Amniotic stem cell (primary cell): ENCODE results near the gene GOLGA7B.

Experiments
- DNase-seq: peaks from one replicate; lab custom pipeline; 2025; lab: John Stamatoyannopoulos, UW

Gene GOLGA7B

GRCh38 chr10:97895915-97896314 is 46.3 kb downstream of the GOLGA7B start:
- DNase-seq, result no peak

GRCh38 chr10:97896756-97897358 is 47.2 kb downstream of the GOLGA7B start:
- DNase-seq, result no peak

- no peak for DNase-seq
Observed at GRCh38 chr10:97898429-97898828, 48.8 kb downstream of the GOLGA7B start.

GRCh38 chr10:97901381-97901780 is 51.7 kb downstream of the GOLGA7B start:
- DNase-seq, result no peak

GRCh38 chr10:97903128-97904017 is 53.7 kb downstream of the GOLGA7B start:
- DNase-seq, result no peak

- DNase-seq, result no peak
Observed at GRCh38 chr10:97904018-97904381, 54.4 kb downstream of the GOLGA7B start.

GRCh38 chr10:97904576-97904975 is 54.9 kb downstream of the GOLGA7B start:
- no peak for DNase-seq

GRCh38 chr10:97905276-97905675 is 55.6 kb downstream of the GOLGA7B start:
- DNase-seq, result no peak

GRCh38 chr10:97907211-97907610 is 57.6 kb downstream of the GOLGA7B start:
- no peak for DNase-seq

GRCh38 chr10:97907830-97908229 is 58.2 kb downstream of the GOLGA7B start:
- no peak for DNase-seq

GRCh38 chr10:97910661-97911060 is 61.0 kb downstream of the GOLGA7B start:
- DNase-seq, result no peak

- DNase-seq, result no peak
Observed at GRCh38 chr10:97911217-97911616, 61.6 kb downstream of the GOLGA7B start.

GRCh38 chr10:97913193-97913592 is 63.5 kb downstream of the GOLGA7B start:
- no peak for DNase-seq

- no peak for DNase-seq
Observed at GRCh38 chr10:97913614-97914013, 64.0 kb downstream of the GOLGA7B start.

GRCh38 chr10:97914171-97914836 is 64.7 kb downstream of the GOLGA7B start:
- no peak for DNase-seq

- peak; percentile 1 for DNase-seq
Observed at GRCh38 chr10:97914837-97915211, 65.2 kb downstream of the GOLGA7B start.

- no peak for DNase-seq
Observed at GRCh38 chr10:97915346-97916131, 65.9 kb downstream of the GOLGA7B start.

GRCh38 chr10:97916586-97916985 is 66.9 kb downstream of the GOLGA7B start:
- DNase-seq, result no peak

- DNase-seq, result no peak
Observed at GRCh38 chr10:97919012-97919411, 69.4 kb downstream of the GOLGA7B start.

GRCh38 chr10:97920865-97921264 is 71.2 kb downstream of the GOLGA7B start:
- no peak for DNase-seq
